ENCODE results near the gene BPIFB4. TPM values are rescaled to one million over a fixed set of nuclear protein-coding genes. Genes with fewer than 3 reads are reported as not detected.
"Not testable (repeated sequence)": the region's sequence is repeated elsewhere in the genome, so short reads cannot be mapped to it uniquely, and the experiment has no call there.

The BPIFB4 gene
- total and polyA plus RNA-seq, 2 experiments from 2014 or later: not detected

- Histone ChIP-seq H2AFZ (no peak overlapping the region), H3K27me3 (no peaks in the 10 kb centered on the region), H3K36me3 (replicated peaks; ENCODE audit: insufficient read depth, low read depth) (no peaks in the 10 kb centered on the region), H3K4me1 (ENCODE audit: insufficient read depth) (no peaks in the 10 kb centered on the region), H3K4me3 (no peak overlapping the region), H3K27ac (no peak overlapping the region), H4K20me1 (ENCODE audit: insufficient read depth, poor library complexity, severe bottlenecking) (no peaks in the 10 kb centered on the region), H3K9me2 (replicated peaks; ENCODE audit: insufficient read depth) (no peaks in the 10 kb centered on the region), H3K4me2 (no peak overlapping the region), H3K9me3 (ENCODE audit: low read depth) (no peaks in the 10 kb centered on the region), H3K79me2 (no peaks in the 10 kb centered on the region)
- DNase-seq (ENCODE audit: low spot score): no peak
- no peak for TF ChIP-seq EZH2 (IDR thresholded peaks at IDR 0.05; ENCODE audit: borderline replicate concordance)
- TF ChIP-seq CTCF (IDR thresholded peaks at IDR 0.05; ENCODE audit: poor library complexity): no peak
- TF ChIP-seq EZH2phosphoT487 (IDR thresholded peaks at IDR 0.05; ENCODE audit: low read depth, severe bottlenecking, unreplicated experiment): no peak
- 96% methylated on average over 5 of the region's 5 CpGs for WGBS (ENCODE audit: low lambda C conversion rate, missing lambda C conversion rate)
Measured at GRCh38 chr20:33111306-33111705, 31.9 kb downstream of the BPIFB4 start.

GRCh38 chr20:33112547-33113386 lies 33.3 kb downstream of the BPIFB4 start:
- H3K9me3 ChIP-seq (ENCODE audit: low read depth): no peaks in the 10 kb centered on the region
- H3K79me2 ChIP-seq: no peaks in the 10 kb centered on the region
- H3K4me3 ChIP-seq: no peak overlapping the region
- TF ChIP-seq EZH2phosphoT487 (IDR thresholded peaks at IDR 0.05; ENCODE audit: low read depth, severe bottlenecking, unreplicated experiment) (no peak), EZH2 (IDR thresholded peaks at IDR 0.05; ENCODE audit: borderline replicate concordance) (no peak), CTCF (IDR thresholded peaks at IDR 0.05; ENCODE audit: poor library complexity) (no peak)
- H3K4me2 ChIP-seq: no peak overlapping the region
- H3K4me1 ChIP-seq (ENCODE audit: insufficient read depth): no peaks in the 10 kb centered on the region
- no peaks in the 10 kb centered on the region for H4K20me1 ChIP-seq (ENCODE audit: insufficient read depth, poor library complexity, severe bottlenecking)
- no peak overlapping the region for H2AFZ ChIP-seq
- DNase-seq (ENCODE audit: low spot score): no peak
- H3K27me3 ChIP-seq: no peaks in the 10 kb centered on the region
- H3K27ac ChIP-seq: no peak overlapping the region
- WGBS (ENCODE audit: low lambda C conversion rate, missing lambda C conversion rate): 77% methylated on average over 7 of the region's 7 CpGs
- no peaks in the 10 kb centered on the region for H3K36me3 ChIP-seq (replicated peaks; ENCODE audit: insufficient read depth, low read depth)
- no peaks in the 10 kb centered on the region for H3K9me2 ChIP-seq (replicated peaks; ENCODE audit: insufficient read depth)

GRCh38 chr20:33113387-33113908 lies 34.0 kb downstream of the BPIFB4 start:
- 87% methylated on average over 6 of the region's 6 CpGs for WGBS (ENCODE audit: low lambda C conversion rate, missing lambda C conversion rate)
- H4K20me1 ChIP-seq (ENCODE audit: insufficient read depth, poor library complexity, severe bottlenecking): no peaks in the 10 kb centered on the region
- H3K4me3 ChIP-seq: no peak overlapping the region
- H3K4me2 ChIP-seq: no peak overlapping the region
- no peaks in the 10 kb centered on the region for H3K4me1 ChIP-seq (ENCODE audit: insufficient read depth)
- H3K27me3 ChIP-seq: no peaks in the 10 kb centered on the region
- H3K9me3 ChIP-seq (ENCODE audit: low read depth): no peaks in the 10 kb centered on the region
- no peak overlapping the region for H2AFZ ChIP-seq
- TF ChIP-seq EZH2phosphoT487 (IDR thresholded peaks at IDR 0.05; ENCODE audit: low read depth, severe bottlenecking, unreplicated experiment): no peak
- no peak for TF ChIP-seq CTCF (IDR thresholded peaks at IDR 0.05; ENCODE audit: poor library complexity)
- TF ChIP-seq EZH2 (IDR thresholded peaks at IDR 0.05; ENCODE audit: borderline replicate concordance): no peak
- H3K36me3 ChIP-seq (replicated peaks; ENCODE audit: insufficient read depth, low read depth): no peaks in the 10 kb centered on the region
- H3K9me2 ChIP-seq (replicated peaks; ENCODE audit: insufficient read depth): no peaks in the 10 kb centered on the region
- no peaks in the 10 kb centered on the region for H3K79me2 ChIP-seq
- no peak overlapping the region for H3K27ac ChIP-seq
- no peak for DNase-seq (ENCODE audit: low spot score)

DNA sequence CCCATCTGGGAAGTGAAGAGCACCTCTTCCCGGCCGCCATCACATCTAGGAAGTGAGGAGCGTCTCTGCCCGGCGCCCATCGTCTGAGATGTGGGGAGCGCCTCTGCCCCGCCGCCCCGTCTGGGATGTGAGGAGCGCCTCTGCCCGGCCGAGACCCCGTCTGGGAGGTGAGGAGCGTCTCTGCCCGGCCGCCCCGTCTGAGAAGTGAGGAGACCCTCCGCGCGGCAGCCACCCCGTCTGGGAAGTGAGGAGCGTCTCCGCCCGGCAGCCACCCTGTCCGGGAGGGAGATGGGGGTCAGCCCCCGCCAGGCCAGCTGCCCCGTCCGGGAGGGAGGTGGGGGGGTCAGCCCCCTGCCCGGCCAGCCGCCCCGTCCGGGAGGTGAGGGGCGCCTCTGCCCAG lies 36.1 kb downstream of the BPIFB4 start:
- DNase-seq (ENCODE audit: low spot score); H3K9me3 ChIP-seq (ENCODE audit: low read depth); H4K20me1 ChIP-seq (ENCODE audit: insufficient read depth, poor library complexity, severe bottlenecking); H2AFZ ChIP-seq; H3K4me2 ChIP-seq; H3K4me3 ChIP-seq; H3K79me2 ChIP-seq; H3K4me1 ChIP-seq (ENCODE audit: insufficient read depth); H3K9me2 ChIP-seq (replicated peaks; ENCODE audit: insufficient read depth); H3K27me3 ChIP-seq; H3K27ac ChIP-seq; H3K36me3 ChIP-seq (replicated peaks; ENCODE audit: insufficient read depth, low read depth): not testable (repeated sequence)
- 99% methylated on average over 12 of the region's 34 CpGs for WGBS (ENCODE audit: low lambda C conversion rate, missing lambda C conversion rate)

Measured in hepatocyte (in vitro differentiated cells).